ENCODE results near the gene OLFM2.

DNA sequence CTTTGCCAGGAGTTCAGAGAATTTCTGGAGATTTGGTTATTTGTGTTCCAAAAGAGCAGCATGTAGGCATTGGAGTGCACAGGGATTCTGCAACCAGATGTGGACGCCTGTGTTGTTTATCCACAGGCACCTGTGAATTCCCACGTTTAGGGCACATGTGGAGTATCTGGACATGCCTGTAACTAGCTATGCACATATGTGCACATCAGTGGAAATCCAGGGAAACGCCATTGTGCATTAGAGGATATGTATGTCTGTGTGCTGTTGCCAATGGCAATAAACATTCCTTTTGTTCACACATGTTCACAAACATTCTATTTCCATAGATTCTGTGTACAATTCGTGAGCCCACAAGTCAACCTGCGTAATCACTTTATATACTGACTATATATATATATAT lies 34.7 kb downstream of the OLFM2 start:
- TF ChIP-seq, protein P1, sequence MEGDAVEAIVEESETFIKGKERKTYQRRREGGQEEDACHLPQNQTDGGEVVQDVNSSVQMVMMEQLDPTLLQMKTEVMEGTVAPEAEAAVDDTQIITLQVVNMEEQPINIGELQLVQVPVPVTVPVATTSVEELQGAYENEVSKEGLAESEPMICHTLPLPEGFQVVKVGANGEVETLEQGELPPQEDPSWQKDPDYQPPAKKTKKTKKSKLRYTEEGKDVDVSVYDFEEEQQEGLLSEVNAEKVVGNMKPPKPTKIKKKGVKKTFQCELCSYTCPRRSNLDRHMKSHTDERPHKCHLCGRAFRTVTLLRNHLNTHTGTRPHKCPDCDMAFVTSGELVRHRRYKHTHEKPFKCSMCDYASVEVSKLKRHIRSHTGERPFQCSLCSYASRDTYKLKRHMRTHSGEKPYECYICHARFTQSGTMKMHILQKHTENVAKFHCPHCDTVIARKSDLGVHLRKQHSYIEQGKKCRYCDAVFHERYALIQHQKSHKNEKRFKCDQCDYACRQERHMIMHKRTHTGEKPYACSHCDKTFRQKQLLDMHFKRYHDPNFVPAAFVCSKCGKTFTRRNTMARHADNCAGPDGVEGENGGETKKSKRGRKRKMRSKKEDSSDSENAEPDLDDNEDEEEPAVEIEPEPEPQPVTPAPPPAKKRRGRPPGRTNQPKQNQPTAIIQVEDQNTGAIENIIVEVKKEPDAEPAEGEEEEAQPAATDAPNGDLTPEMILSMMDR (IDR thresholded peaks at IDR 0.05) = no peak
- no peak for TF ChIP-seq POLR2A (IDR thresholded peaks at IDR 0.05)

Data from breast epithelium (tissue), 3 donors.